HL-60 (cell line): ENCODE results near the gene IL1B.

Experiments used
- CTCF ChIP-seq: IDR thresholded peaks from one replicate; pipeline ENCODE4 v1.5.1; 2011; ENCODE audit warnings: low read length, control low read depth, inconsistent platforms; ENCODE audit not compliant: insufficient read depth
- GABPA ChIP-seq: IDR thresholded peaks from 2 replicates; pipeline ENCODE4 v1.6.1; 2012; ENCODE audit warnings: low read depth
- POLR2AphosphoS5 ChIP-seq: IDR thresholded peaks from 2 replicates; pipeline ENCODE4 v1.6.1; 2012; ENCODE audit warnings: low read depth
- REST ChIP-seq: IDR thresholded peaks from 2 replicates; pipeline ENCODE4 v1.6.1; 2012; ENCODE audit warnings: low read depth; ENCODE audit not compliant: insufficient replicate concordance
- SPI1 ChIP-seq: IDR thresholded peaks from 2 replicates; pipeline ENCODE4 v1.6.1; 2012; ENCODE audit warnings: low read depth, mild to moderate bottlenecking, borderline replicate concordance

- TF ChIP-seq SPI1 (no peak), CTCF (no peak), POLR2AphosphoS5 (no peak), REST (no peak), GABPA (no peak)
These were observed 6.7 kb upstream of the IL1B start for GRCh38 chr2:112843288-112843687.
